SK-N-MC (cell line): Measurements from ENCODE around the gene TRMO.

Source experiments
- EZH2 ChIP-seq: fragments of 200-600 bp; sonication (generic); IDR thresholded peaks from one replicate; pipeline ENCODE4 v1.6.1; 2017; ENCODE audit warnings: antibody characterized with exemption
- POLR2AphosphoS5 ChIP-seq: IDR thresholded peaks from 2 replicates; pipeline ENCODE4 v1.6.1; 2012; ENCODE audit warnings: mild to moderate bottlenecking, low read depth, low read length, borderline replicate concordance

GRCh38 chr9:97873425-97873824 is 48.9 kb downstream of the TRMO start:
- TF ChIP-seq POLR2AphosphoS5 = no peak
- TF ChIP-seq EZH2 = no peak
